ENCODE measurements around the gene FANCD2OS. TPM values are rescaled to one million over a fixed set of nuclear protein-coding genes. Genes with fewer than 3 reads are reported as not detected.
"Not testable (repeated sequence)": the region's sequence is repeated elsewhere in the genome, so short reads cannot be mapped to it uniquely, and the experiment has no call there.

FANCD2OS gene
- total RNA-seq, 4 donors from 2014 or later = 0.77 TPM; not detected in 3

GRCh38 chr3:10115326-10116137, 7.5 kb upstream of the FANCD2OS start, which contains the start of gene BRK1:
Gene BRK1, plus strand, starts transcription at chr3:10115675. Its CDS starts 27 bp downstream, at chr3:10115702.
- Histone ChIP-seq H3K27me3 (no peaks in the 10 kb centered on the region), H3K27ac (peak within 1 kb of the TSS; percentile 39 to 88 (median 80)), H3K4me3 (peak within 1 kb of the TSS; percentile 72 to 79), H3K4me1 (peaks cover 0 to 42% (median 11%) of the 10 kb centered on the region in 3 donors), H3K9me3 (no peaks in the 10 kb centered on the region), H3K36me3 (peaks cover 0 to 5% of the 10 kb centered on the region in 2 donors)
- ATAC-seq = peak; percentile 100
- TF ChIP-seq EP300 (IDR thresholded peaks at IDR 0.05) = no peak
- peak in 1 of 2 donors; percentile 65 for TF ChIP-seq POLR2A (IDR thresholded peaks at IDR 0.05)
- TF ChIP-seq CTCF (IDR thresholded peaks at IDR 0.05) = peak in 1 of 4 experiments; percentile 26
- peak; percentile 83 for TF ChIP-seq POLR2AphosphoS5 (IDR thresholded peaks at IDR 0.05)
- 0% methylated on average over 8 to 12 of the region's 54 CpGs for WGBS, 2 donors (ENCODE audit: low coverage in 1 of 2)

DNA sequence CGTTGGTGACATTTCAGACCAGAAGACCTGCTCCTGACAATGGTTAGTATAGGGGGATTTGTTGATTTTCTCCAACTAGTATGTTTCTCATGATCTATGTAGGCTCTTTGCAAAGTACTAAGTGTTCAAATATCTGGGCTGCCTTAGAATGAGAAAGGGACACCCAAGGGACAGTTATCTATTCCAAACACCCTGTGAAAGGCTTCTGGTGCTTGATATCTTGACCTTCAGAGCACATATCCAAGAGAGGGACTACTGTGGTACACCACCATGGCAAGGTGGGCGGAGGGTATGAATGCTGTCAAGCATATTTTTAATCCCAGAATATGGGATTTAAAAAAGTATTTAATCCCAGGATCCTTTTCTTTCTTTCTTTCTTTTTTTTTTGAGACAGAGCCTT, 1.1 kb downstream of the FANCD2OS start:
- H3K36me3 ChIP-seq = no peaks in the 10 kb centered on the region
- no peak for TF ChIP-seq POLR2A (IDR thresholded peaks at IDR 0.05)
- TF ChIP-seq POLR2AphosphoS5 (IDR thresholded peaks at IDR 0.05) = no peak
- TF ChIP-seq CTCF (IDR thresholded peaks at IDR 0.05) = no peak
- TF ChIP-seq EP300 (IDR thresholded peaks at IDR 0.05) = no peak
- H3K4me1 ChIP-seq = no peaks in the 10 kb centered on the region
- peaks cover 11% of the 10 kb centered on the region for H3K27me3 ChIP-seq
- no peak overlapping the region for H3K4me3 ChIP-seq
- WGBS, 2 donors (ENCODE audit: low coverage in 1 of 2) = 60 to 84% methylated on average over 2 of the region's 2 CpGs
- ATAC-seq = no peak
- H3K9me3 ChIP-seq = no peaks in the 10 kb centered on the region
- H3K27ac ChIP-seq = no peak overlapping the region

DNA sequence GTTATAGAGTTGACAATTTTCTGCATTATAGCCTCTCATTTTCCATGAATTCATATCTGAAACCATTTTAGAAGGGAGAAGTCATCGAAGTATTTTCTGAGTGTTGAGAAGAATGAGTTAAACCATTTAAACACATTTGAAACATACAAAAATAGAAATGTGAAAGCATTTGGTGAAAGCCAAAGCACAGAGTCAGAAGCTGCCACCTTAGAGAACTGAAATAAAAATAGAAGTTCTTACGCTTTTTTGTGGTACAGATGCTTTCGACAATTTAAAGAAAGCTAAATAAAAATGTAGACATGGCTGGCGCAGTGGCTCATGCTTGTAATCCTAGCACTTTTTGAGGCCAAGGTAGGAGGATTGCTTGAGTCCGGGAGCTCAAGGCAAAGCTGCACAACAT, 9.0 kb downstream of the FANCD2OS start:
- Histone ChIP-seq H3K9me3 (no peaks in the 10 kb centered on the region), H3K27me3 (no peaks in the 10 kb centered on the region), H3K36me3 (no peaks in the 10 kb centered on the region), H3K27ac (no peak overlapping the region), H3K4me1 (no peaks in the 10 kb centered on the region), H3K4me3 (no peak overlapping the region)
- TF ChIP-seq POLR2AphosphoS5 (IDR thresholded peaks at IDR 0.05) (no peak), EP300 (IDR thresholded peaks at IDR 0.05) (no peak), CTCF (IDR thresholded peaks at IDR 0.05) (no peak), POLR2A (IDR thresholded peaks at IDR 0.05) (no peak)
- WGBS, 2 donors (ENCODE audit: low coverage in 1 of 2) = 86 to 93% methylated on average over 5 of the region's 5 CpGs
- no peak for ATAC-seq

DNA sequence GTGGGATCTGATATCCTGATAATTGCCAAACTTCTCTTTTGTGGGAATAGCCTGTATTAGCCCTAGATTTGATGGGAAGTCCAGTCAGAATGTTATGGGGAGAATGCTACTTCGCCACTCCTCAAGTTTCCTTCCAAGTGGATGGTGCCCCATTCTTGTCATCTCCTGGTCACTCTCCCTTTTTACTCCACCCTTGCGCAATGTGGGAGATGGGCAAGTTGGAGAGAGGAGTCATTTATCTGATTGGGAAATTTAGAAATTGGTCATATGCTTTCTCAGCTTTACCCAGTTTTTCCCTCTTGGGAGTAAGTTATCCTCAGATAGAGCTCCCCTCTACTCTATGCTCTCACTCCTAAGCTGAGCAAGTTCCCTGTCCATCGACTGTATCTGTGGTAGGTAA, 14.4 kb downstream of the FANCD2OS start:
- Histone ChIP-seq H3K36me3 (no peaks in the 10 kb centered on the region), H3K4me1 (no peaks in the 10 kb centered on the region), H3K27ac (no peak overlapping the region), H3K27me3 (no peaks in the 10 kb centered on the region), H3K4me3 (no peak overlapping the region), H3K9me3 (no peaks in the 10 kb centered on the region)
- TF ChIP-seq CTCF (IDR thresholded peaks at IDR 0.05) = no peak
- no peak for TF ChIP-seq POLR2A (IDR thresholded peaks at IDR 0.05)
- no peak for TF ChIP-seq EP300 (IDR thresholded peaks at IDR 0.05)
- TF ChIP-seq POLR2AphosphoS5 (IDR thresholded peaks at IDR 0.05) = no peak
- ATAC-seq = no peak
- WGBS, 2 donors (ENCODE audit: low coverage in 1 of 2) = 92 to 100% methylated on average over 1 to 3 of the region's 3 CpGs

DNA sequence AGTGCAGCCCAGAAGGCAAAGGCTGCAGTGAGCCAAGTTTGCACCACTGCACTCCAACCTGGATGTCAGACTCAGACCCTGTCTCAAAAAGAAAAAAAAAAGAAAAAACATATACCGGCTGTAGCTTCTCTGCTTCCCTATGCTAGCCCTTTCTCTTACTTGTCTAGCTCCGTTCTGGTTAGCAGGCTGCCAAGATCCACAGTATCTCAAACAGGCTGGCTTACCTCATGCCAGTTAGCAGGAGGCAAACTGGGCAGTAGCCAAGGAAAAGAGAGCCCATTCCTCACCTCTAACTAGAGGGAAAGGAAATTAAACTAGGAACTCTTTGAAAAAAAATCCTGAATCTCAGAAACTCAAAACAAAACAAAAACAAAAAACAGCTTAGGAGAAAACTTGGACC, 16.7 kb downstream of the FANCD2OS start:
- H3K4me3 ChIP-seq, H3K36me3 ChIP-seq, H3K27me3 ChIP-seq, H3K9me3 ChIP-seq, H3K4me1 ChIP-seq, H3K27ac ChIP-seq, ATAC-seq: not testable (repeated sequence)
- 80 to 83% methylated on average over 1 of the region's 2 CpGs for WGBS, 2 donors (ENCODE audit: low coverage in 1 of 2)

GRCh38 chr3:10090774-10091173, 17.3 kb downstream of the FANCD2OS start:
- H3K4me3 ChIP-seq, ATAC-seq, H3K36me3 ChIP-seq: not testable (repeated sequence)

More at GRCh38 chr3:10090774-10091173, 17.3 kb downstream of the FANCD2OS start:
- H3K9me3 ChIP-seq, H3K4me1 ChIP-seq, H3K27me3 ChIP-seq, H3K27ac ChIP-seq: not testable (repeated sequence)
- WGBS, 2 donors (ENCODE audit: low coverage in 1 of 2) = no CpG with 5 or more reads among the region's 1 CpG

Measured in gastroesophageal sphincter (tissue), 4 donors.